H9 (cell line): ENCODE results near the gene ICOSLG. TPM values are rescaled to one million over a fixed set of nuclear protein-coding genes. Genes with fewer than 3 reads are reported as not detected.
A peak's percentile ranks its signal among the peaks of the same experiment; 100 is the strongest.

Source experiments
- DNase-seq: peaks from one replicate; pipeline ENCODE4 v3.0.0-alpha.2; 2017
- H2AFZ ChIP-seq: one replicate; pipeline ENCODE4 v1.6.1; 2013; ENCODE audit warnings: mild to moderate bottlenecking, low read length, control low read depth, moderate library complexity
- H2AK5ac ChIP-seq: 2 replicates; pipeline ENCODE4 v1.6.1; 2013; ENCODE audit warnings: low read length, control low read depth, mixed read lengths; ENCODE audit not compliant: insufficient read length
- H2BK120ac ChIP-seq: one replicate; pipeline ENCODE4 v1.6.1; 2013; ENCODE audit warnings: low read depth, mild to moderate bottlenecking, low read length, control low read depth, inconsistent platforms; ENCODE audit not compliant: poor library complexity, severe bottlenecking
- H2BK12ac ChIP-seq: 2 replicates; pipeline ENCODE4 v1.6.1; 2013; ENCODE audit warnings: low read length, control low read depth, mixed read lengths, low read depth; ENCODE audit not compliant: insufficient read length
- H2BK15ac ChIP-seq: 2 replicates; pipeline ENCODE4 v1.6.1; 2013; ENCODE audit warnings: low read depth, low read length, control low read depth
- H2BK20ac ChIP-seq: one replicate; pipeline ENCODE4 v1.6.1; 2013; ENCODE audit warnings: low read depth, mild to moderate bottlenecking, low read length, control low read depth, inconsistent platforms; ENCODE audit not compliant: poor library complexity, severe bottlenecking
- H2BK5ac ChIP-seq: 2 replicates; pipeline ENCODE4 v1.6.1; 2013; ENCODE audit warnings: low read length, control low read depth, mixed read lengths; ENCODE audit not compliant: insufficient read length
- H3K14ac ChIP-seq: 2 replicates; pipeline ENCODE4 v1.6.1; 2013; ENCODE audit warnings: low read length, control low read depth; ENCODE audit not compliant: insufficient read depth
- H3K18ac ChIP-seq: 2 replicates; pipeline ENCODE4 v1.6.1; 2013; ENCODE audit warnings: low read depth, mild to moderate bottlenecking, mixed read lengths, low read length, control low read depth; ENCODE audit not compliant: insufficient read length
- H3K23ac ChIP-seq: 2 replicates; pipeline ENCODE4 v1.6.1; 2013; ENCODE audit warnings: low read length, control low read depth, mixed read lengths, low read depth; ENCODE audit not compliant: insufficient read length
- H3K23me2 ChIP-seq: 2 replicates; pipeline ENCODE4 v1.6.1; 2013; ENCODE audit warnings: low read depth, mild to moderate bottlenecking, mixed read lengths, low read length, control low read depth; ENCODE audit not compliant: insufficient read length, poor library complexity, severe bottlenecking
- H3K27ac ChIP-seq: 2 replicates; pipeline ENCODE4 v1.5.1; 2013; ENCODE audit warnings: low read length, control low read depth, mixed read lengths, low read depth; ENCODE audit not compliant: insufficient read length
- H3K27me3 ChIP-seq: 2 replicates; pipeline ENCODE4 v1.6.1; 2013; ENCODE audit warnings: low read length, control low read depth, inconsistent platforms; ENCODE audit not compliant: insufficient read depth
- H3K4ac ChIP-seq: 2 replicates; pipeline ENCODE4 v1.6.1; 2013; ENCODE audit warnings: low read depth, mild to moderate bottlenecking, control low read depth, inconsistent platforms, low read length, moderate library complexity
- H3K4me1 ChIP-seq: 2 replicates; pipeline ENCODE4 v1.6.1; 2013; ENCODE audit warnings: low read length, control low read depth, inconsistent platforms; ENCODE audit not compliant: insufficient read depth
- H3K4me2 ChIP-seq: 2 replicates; pipeline ENCODE4 v1.6.1; 2013; ENCODE audit warnings: low read length, control low read depth, mixed read lengths; ENCODE audit not compliant: insufficient read length, insufficient read depth
- H3K56ac ChIP-seq: 2 replicates; pipeline ENCODE4 v1.6.1; 2013; ENCODE audit warnings: low read depth, mild to moderate bottlenecking, mixed read lengths, low read length, control low read depth; ENCODE audit not compliant: insufficient read length
- H3K79me1 ChIP-seq: 2 replicates; pipeline ENCODE4 v1.6.1; 2013; ENCODE audit warnings: low read depth, mild to moderate bottlenecking, moderate library complexity, low read length, control low read depth, inconsistent platforms; ENCODE audit not compliant: insufficient read depth, poor library complexity, severe bottlenecking
- H3K79me2 ChIP-seq: 2 replicates; pipeline ENCODE4 v1.6.1; 2013; ENCODE audit warnings: low read length, control low read depth, inconsistent platforms; ENCODE audit not compliant: insufficient read depth
- H3K9ac ChIP-seq: 2 replicates; pipeline ENCODE4 v1.6.1; 2013; ENCODE audit warnings: low read length, control low read depth, mixed read lengths; ENCODE audit not compliant: insufficient read length; ENCODE audit errors: extremely low read depth
- H3K9me3 ChIP-seq: one replicate; pipeline ENCODE4 v1.6.1; 2013; ENCODE audit warnings: low read depth, low read length, inconsistent platforms; ENCODE audit not compliant: control insufficient read depth
- H3T11ph ChIP-seq: one replicate; pipeline ENCODE4 v1.6.1; 2013; ENCODE audit warnings: mild to moderate bottlenecking, low read length, control low read depth, inconsistent platforms
- H4K20me1 ChIP-seq: one replicate; pipeline ENCODE4 v1.6.1; 2013; ENCODE audit not compliant: control insufficient read depth, insufficient read length, insufficient read depth
- H4K5ac ChIP-seq: 2 replicates; pipeline ENCODE4 v1.6.1; 2013; ENCODE audit warnings: low read depth, mild to moderate bottlenecking, mixed read lengths, low read length, control low read depth; ENCODE audit not compliant: insufficient read length
- H4K8ac ChIP-seq: replicated peaks from 2 replicates; pipeline ENCODE4 v1.6.1; 2013; ENCODE audit warnings: low read length, control low read depth, mixed read lengths, low read depth; ENCODE audit not compliant: insufficient read length
- H4K91ac ChIP-seq: 2 replicates; pipeline ENCODE4 v1.6.1; 2013; ENCODE audit warnings: low read depth, mild to moderate bottlenecking, moderate library complexity, mixed read lengths, low read length, control low read depth; ENCODE audit not compliant: insufficient read length
- H3K27ac Mint-ChIP-seq, 3 experiments: 2 replicates in 2 of 3; 3 replicates in 1 of 3; pipeline ENCODE4 v1.8.0; 2020 to 2021; ENCODE audit warnings: mixed read lengths in 3 of 3, mild to moderate bottlenecking in 1 of 3, moderate library complexity in 1 of 3
- H3K27me3 Mint-ChIP-seq: 2 replicates; pipeline ENCODE4 v1.8.0; 2021; ENCODE audit warnings: low read depth, mild to moderate bottlenecking, moderate library complexity, mixed read lengths
- H3K36me3 Mint-ChIP-seq, 3 experiments: 2 replicates in 2 of 3; 3 replicates in 1 of 3; pipeline ENCODE4 v1.8.0; 2020 to 2021; ENCODE audit warnings: low read depth in 3 of 3, mixed read lengths in 3 of 3; ENCODE audit not compliant: insufficient read depth in 1 of 3
- H3K4me1 Mint-ChIP-seq, 2 experiments: 2 replicates each; pipeline ENCODE4 v1.8.0; 2020; ENCODE audit warnings: mixed read lengths in 2 of 2
- H3K4me3 Mint-ChIP-seq, 2 experiments: 2 replicates in 1 of 2; 3 replicates in 1 of 2; pipeline ENCODE4 v1.8.0; 2020 to 2021; ENCODE audit warnings: mild to moderate bottlenecking in 2 of 2, mixed read lengths in 2 of 2, moderate library complexity in 1 of 2
- H3K9me3 Mint-ChIP-seq, 2 experiments: 2 replicates in 1 of 2; 3 replicates in 1 of 2; pipeline ENCODE4 v1.8.0; 2020; ENCODE audit warnings: mild to moderate bottlenecking in 2 of 2, mixed read lengths in 2 of 2, moderate library complexity in 1 of 2
- WGBS: extraction: QIAGEN DNeasy Blood & Tissue Kit; methylation state at CpG from one replicate; pipeline ENCODE4 v1.1.7; 2013; ENCODE audit warnings: missing lambda C conversion rate, low lambda C conversion rate, mixed read lengths; ENCODE audit not compliant: insufficient read length; ENCODE audit errors: extremely low coverage; 5-methylcytosine and 5-hydroxymethylcytosine counted together
- total RNA-seq: library from RNA; stranded (reverse); gene quantifications from 2 replicates; pipeline ENCODE4 v1.2.1, GENCODE V29; 2021
- TF ChIP-seq, protein P1 (sequence below): fragments of 200-600 bp; sonication (generic); conservative IDR thresholded peaks from 3 replicates; pipeline ENCODE4 v1.8.0; 2021; ENCODE audit warnings: antibody characterized with exemption, mild to moderate bottlenecking

ICOSLG gene
- total RNA-seq, 1 experiment from 2014 or later: 6.8 TPM

DNA sequence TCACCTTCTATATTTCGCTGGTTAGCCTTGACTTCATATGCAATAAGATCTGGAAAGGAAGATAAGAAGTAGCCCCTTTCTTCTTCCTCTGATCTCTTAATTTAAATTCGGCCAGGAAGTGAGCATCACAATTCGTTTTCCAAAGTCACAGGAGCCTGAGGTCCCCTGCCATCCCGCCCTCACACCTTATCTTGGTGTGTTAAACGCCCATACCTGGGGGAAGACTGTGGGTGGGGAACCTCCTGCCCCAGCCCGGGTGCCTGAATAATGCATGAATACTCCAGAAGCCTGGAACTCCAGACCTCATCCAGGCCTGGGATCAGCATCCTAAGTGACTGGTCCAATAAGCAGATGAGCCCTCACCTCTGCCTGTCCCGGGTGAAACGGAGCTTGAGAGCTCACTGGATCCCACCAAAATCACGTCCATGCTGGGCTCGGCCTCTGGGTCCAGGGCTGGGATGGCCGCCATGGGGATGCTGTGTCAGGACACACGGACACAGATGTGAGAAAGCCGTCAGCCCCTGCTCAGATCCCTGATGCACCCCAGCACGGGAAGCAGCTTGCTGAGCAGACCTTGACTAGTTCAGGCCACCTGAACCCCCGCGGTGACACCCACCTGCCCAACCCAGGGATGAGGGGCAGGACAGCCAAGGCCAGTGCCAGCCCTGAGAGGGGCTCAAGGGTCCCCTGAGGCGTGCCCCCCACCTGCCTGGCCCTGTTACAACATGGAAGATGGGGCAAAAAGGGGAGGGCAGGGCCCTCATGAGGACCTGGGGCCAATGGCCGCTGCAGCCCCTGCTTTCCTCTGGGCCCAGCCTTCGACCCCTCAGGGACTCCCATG is 20.3 kb upstream of the ICOSLG start:
- Histone ChIP-seq H3K18ac (no peak overlapping the region), H3K23me2 (no peaks in the 10 kb centered on the region), H3K56ac (no peak overlapping the region), H3K23ac (no peak overlapping the region), H2BK12ac (no peak overlapping the region), H3K4me1 (no peaks in the 10 kb centered on the region; the same call in 1 of the 2 replicates), H3K79me2 (no peaks in the 10 kb centered on the region), H3K79me1 (no peaks in the 10 kb centered on the region), H3K9ac (no peak overlapping the region), H3K27ac (no peak overlapping the region), H3T11ph (no peak overlapping the region), H3K4me2 (no peak overlapping the region), H2BK15ac (peak overlapping the region; percentile 43; the same call in 1 of the 2 replicates), H3K4ac (no peak overlapping the region), H2AK5ac (no peak overlapping the region), H4K5ac (no peak overlapping the region), H3K27me3 (no peaks in the 10 kb centered on the region), H2BK20ac (no peak overlapping the region), H3K9me3 (no peaks in the 10 kb centered on the region), H3K14ac (no peak overlapping the region; the same call in 1 of the 2 replicates), H2BK5ac (no peak overlapping the region), H2AFZ (no peak overlapping the region), H4K8ac (no peak overlapping the region), H4K91ac (no peak overlapping the region), H4K20me1 (no peaks in the 10 kb centered on the region), H2BK120ac (no peak overlapping the region)
- H3K4me3 Mint-ChIP-seq: no peak overlapping the region
- H3K4me1 Mint-ChIP-seq: peaks cover 5 to 6% of the 10 kb centered on the region in 2 experiments
- no peaks in the 10 kb centered on the region; a peak in 1 of 7 replicates for H3K36me3 Mint-ChIP-seq
- H3K9me3 Mint-ChIP-seq: no peaks in the 10 kb centered on the region
- peaks cover 10% of the 10 kb centered on the region for H3K27me3 Mint-ChIP-seq
- DNase-seq: no peak
- TF ChIP-seq, protein P1, sequence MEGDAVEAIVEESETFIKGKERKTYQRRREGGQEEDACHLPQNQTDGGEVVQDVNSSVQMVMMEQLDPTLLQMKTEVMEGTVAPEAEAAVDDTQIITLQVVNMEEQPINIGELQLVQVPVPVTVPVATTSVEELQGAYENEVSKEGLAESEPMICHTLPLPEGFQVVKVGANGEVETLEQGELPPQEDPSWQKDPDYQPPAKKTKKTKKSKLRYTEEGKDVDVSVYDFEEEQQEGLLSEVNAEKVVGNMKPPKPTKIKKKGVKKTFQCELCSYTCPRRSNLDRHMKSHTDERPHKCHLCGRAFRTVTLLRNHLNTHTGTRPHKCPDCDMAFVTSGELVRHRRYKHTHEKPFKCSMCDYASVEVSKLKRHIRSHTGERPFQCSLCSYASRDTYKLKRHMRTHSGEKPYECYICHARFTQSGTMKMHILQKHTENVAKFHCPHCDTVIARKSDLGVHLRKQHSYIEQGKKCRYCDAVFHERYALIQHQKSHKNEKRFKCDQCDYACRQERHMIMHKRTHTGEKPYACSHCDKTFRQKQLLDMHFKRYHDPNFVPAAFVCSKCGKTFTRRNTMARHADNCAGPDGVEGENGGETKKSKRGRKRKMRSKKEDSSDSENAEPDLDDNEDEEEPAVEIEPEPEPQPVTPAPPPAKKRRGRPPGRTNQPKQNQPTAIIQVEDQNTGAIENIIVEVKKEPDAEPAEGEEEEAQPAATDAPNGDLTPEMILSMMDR: no peak
- WGBS: no CpG with 5 or more reads among the region's 19 CpGs
- H3K27ac Mint-ChIP-seq: no peak overlapping the region
